Mesothelial cell of epicardium (in vitro differentiated cells): ENCODE data around the gene CD81. TPM values are rescaled to one million over a fixed set of nuclear protein-coding genes. Genes with fewer than 3 reads are reported as not detected.

Experiments used
- DNase-seq, 2 experiments: peaks; one replicate each; pipeline ENCODE4 v3.0.0; 2021; ENCODE audit warnings: low spot score in 2 of 2; ENCODE audit not compliant: unreplicated experiment in 2 of 2
- H3K27ac Mint-ChIP-seq: 2 replicates; pipeline ENCODE4 v1.8.0; 2021; ENCODE audit warnings: mixed read lengths
- H3K27me3 Mint-ChIP-seq: 2 replicates; pipeline ENCODE4 v1.8.0; 2021; ENCODE audit warnings: low read depth, mixed read lengths
- H3K36me3 Mint-ChIP-seq: 2 replicates; pipeline ENCODE4 v1.8.0; 2021; ENCODE audit warnings: mixed read lengths
- H3K4me1 Mint-ChIP-seq: 2 replicates; pipeline ENCODE4 v1.8.0; 2021; ENCODE audit warnings: mixed read lengths
- H3K4me3 Mint-ChIP-seq: 2 replicates; pipeline ENCODE4 v1.8.0; 2021; ENCODE audit warnings: mild to moderate bottlenecking, moderate library complexity, mixed read lengths
- H3K9me3 Mint-ChIP-seq: 2 replicates; pipeline ENCODE4 v1.8.0; 2021; ENCODE audit warnings: mixed read lengths
- total RNA-seq: library from RNA; stranded (reverse); gene quantifications from 3 replicates; pipeline ENCODE4 v1.2.1, GENCODE V29; 2021
- TF ChIP-seq, protein P1 (sequence below): fragments of 200-600 bp; sonication (generic); IDR thresholded peaks from one replicate; pipeline ENCODE4 v1.5.0; 2021; ENCODE audit warnings: antibody characterized with exemption; ENCODE audit not compliant: unreplicated experiment

CD81 gene
- total RNA-seq, 1 donor from 2014 or later, result 410 TPM

DNA sequence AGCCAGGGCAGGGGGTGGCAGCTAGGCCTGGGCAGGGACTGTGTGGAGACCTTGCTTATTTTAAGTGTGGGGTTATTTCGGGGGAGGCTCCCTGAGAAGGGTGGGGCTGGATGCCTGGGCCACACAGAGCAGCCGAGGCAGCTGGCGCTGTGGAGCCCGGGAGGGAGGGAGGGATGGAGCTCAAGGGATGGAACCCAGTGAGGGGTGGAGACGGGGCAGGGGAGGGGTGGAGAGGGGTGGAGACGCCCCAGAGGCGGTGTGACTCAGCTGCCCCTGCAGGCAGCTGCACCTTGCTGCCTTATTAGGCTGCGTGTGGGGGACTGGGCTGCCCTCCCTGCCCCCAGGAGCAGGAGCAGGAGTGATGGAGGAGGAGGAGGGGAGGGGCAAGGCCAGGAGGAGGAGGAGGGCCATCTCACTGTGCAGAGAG lies 13.6 kb downstream of the CD81 start:
- Mint-ChIP-seq H3K4me3 (no peak overlapping the region), H3K27ac (peak overlapping the region; percentile 50), H3K36me3 (no peaks in the 10 kb centered on the region), H3K4me1 (peaks cover 11% of the 10 kb centered on the region), H3K9me3 (no peaks in the 10 kb centered on the region), H3K27me3 (no peaks in the 10 kb centered on the region)
- DNase-seq, result no peak
- TF ChIP-seq, protein P1, sequence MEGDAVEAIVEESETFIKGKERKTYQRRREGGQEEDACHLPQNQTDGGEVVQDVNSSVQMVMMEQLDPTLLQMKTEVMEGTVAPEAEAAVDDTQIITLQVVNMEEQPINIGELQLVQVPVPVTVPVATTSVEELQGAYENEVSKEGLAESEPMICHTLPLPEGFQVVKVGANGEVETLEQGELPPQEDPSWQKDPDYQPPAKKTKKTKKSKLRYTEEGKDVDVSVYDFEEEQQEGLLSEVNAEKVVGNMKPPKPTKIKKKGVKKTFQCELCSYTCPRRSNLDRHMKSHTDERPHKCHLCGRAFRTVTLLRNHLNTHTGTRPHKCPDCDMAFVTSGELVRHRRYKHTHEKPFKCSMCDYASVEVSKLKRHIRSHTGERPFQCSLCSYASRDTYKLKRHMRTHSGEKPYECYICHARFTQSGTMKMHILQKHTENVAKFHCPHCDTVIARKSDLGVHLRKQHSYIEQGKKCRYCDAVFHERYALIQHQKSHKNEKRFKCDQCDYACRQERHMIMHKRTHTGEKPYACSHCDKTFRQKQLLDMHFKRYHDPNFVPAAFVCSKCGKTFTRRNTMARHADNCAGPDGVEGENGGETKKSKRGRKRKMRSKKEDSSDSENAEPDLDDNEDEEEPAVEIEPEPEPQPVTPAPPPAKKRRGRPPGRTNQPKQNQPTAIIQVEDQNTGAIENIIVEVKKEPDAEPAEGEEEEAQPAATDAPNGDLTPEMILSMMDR, result no peak

DNA sequence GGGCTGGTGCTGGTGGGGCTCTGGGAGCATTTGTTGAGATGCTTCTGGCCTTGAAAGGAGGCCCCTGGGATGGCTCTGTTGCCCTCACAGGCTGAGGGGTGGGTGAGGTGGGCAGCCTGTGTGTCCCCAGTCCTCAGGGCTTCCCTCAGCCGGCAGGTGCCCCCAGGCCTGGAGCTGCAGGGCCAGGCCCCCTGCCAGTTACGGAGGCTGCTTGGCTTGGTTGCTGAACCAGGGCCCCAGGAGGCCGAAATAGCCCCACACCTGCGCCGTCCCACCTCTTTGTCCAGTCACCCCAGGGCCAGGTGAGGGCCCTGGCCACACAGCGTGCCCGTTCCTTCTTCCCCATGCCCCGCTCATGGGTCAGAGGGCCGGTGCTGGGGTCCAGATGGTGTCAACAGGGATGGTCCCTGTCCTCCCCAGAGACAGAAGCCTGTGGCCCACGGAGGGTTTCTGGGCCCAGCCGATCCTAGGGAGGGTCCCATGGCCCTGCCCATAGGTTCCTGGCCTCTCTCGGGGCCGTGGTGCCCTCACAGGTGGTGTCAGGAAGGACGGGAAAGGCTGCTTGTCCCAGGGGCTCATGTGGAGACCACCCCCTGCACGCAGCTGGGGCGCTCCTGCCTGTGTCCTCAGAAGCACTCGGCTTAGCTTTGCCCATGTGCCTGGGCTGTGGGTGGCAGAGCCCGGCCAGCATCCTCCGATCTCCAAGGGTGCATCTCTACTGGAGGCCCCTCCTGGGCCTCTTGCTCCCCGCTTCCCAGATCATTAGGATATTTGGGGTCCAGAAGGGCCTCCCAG lies 14.3 kb downstream of the CD81 start:
- H3K27ac Mint-ChIP-seq, result no peak overlapping the region
- TF ChIP-seq, protein P1, result no peak

DNA sequence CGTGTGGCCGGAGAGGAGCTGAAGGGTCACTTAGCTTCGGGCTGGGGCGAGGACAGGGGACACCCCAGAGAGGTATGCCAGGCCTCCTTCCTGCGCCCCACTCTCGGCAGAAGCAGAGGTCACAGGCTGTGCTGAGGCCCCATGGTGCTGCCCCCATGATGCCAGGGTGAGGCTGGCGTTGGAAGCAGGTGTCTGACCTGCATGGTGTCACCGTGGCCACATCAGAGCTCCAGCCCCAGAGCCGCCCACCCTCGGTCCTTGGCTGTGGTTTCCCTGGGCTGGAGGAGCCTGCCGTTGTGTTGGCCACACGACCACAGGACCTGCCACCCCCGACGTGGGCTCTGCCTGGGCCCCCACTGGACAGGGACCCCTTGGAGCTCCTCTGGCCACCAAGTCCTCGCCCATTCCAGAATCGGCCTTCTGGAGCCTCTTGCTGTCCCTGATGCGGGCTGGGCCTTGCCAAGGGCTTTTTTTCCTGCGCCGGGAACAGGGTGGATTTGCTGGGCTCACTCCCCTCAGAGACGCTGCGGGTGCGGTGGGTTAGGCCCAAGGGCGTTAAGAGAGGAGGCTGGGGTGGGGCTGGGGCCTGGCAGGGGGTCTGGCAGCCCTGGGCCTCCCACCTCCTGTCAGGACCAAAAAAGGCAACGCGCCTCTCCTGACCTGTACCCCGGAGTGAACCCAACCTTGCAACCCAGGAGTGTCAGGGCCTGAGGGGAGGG lies 15.3 kb downstream of the CD81 start:
- H3K27ac Mint-ChIP-seq, result no peak overlapping the region
- peaks cover 11% of the 10 kb centered on the region for H3K4me1 Mint-ChIP-seq
- no peaks in the 10 kb centered on the region for H3K9me3 Mint-ChIP-seq
- H3K36me3 Mint-ChIP-seq, result peaks cover 4% of the 10 kb centered on the region
- no peak for DNase-seq
- H3K4me3 Mint-ChIP-seq, result no peak overlapping the region
- TF ChIP-seq, protein P1, result no peak
- no peaks in the 10 kb centered on the region for H3K27me3 Mint-ChIP-seq

More for the DNA sequence above, 14.3 kb downstream of the CD81 start:
- Mint-ChIP-seq H3K4me3 (no peak overlapping the region), H3K36me3 (no peaks in the 10 kb centered on the region), H3K27me3 (no peaks in the 10 kb centered on the region), H3K4me1 (peaks cover 11% of the 10 kb centered on the region), H3K9me3 (no peaks in the 10 kb centered on the region)
- DNase-seq, result no peak

DNA sequence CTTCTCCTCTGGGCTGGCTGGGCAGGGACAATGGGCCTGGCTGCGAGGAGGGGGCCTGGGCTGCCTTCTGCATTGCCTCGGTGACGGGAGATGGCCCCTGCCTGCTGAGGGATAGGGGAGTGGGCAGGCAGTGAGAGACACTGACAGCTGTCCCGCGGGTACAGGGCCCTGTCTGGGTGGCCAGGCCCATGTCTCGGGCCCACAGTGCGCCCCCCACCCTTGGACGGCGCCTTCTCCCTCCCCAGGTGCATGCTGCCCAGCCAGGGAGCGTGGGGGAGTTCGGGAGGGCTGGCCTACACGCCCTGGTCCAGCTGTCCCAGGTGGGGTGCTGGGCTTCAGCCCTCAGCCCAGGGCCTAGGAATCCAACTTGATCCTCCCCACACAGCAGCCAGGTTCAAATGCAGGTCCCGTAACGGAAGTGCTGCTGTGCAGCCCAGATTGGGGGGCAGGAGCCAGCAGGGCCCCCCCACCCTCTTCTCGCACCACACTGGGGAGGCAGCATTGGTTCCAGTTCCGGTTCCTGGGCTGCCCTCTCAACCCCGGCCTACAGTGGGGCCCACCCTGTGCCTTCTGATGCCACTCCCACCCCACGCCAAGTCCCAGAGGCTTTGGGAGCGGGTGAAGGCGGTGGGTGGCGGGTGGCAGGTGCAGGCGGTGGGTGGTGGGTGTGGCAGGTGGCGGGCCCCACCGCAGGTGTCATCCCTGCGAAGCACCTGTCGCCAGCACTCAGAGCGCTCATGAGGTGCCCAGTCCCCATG lies 16.2 kb downstream of the CD81 start:
- Mint-ChIP-seq H3K36me3 (peaks cover 4% of the 10 kb centered on the region), H3K9me3 (no peaks in the 10 kb centered on the region), H3K4me1 (peaks cover 11% of the 10 kb centered on the region), H3K27me3 (no peaks in the 10 kb centered on the region), H3K4me3 (no peak overlapping the region), H3K27ac (no peak overlapping the region)
- TF ChIP-seq, protein P1, result no peak
- no peak for DNase-seq

DNA sequence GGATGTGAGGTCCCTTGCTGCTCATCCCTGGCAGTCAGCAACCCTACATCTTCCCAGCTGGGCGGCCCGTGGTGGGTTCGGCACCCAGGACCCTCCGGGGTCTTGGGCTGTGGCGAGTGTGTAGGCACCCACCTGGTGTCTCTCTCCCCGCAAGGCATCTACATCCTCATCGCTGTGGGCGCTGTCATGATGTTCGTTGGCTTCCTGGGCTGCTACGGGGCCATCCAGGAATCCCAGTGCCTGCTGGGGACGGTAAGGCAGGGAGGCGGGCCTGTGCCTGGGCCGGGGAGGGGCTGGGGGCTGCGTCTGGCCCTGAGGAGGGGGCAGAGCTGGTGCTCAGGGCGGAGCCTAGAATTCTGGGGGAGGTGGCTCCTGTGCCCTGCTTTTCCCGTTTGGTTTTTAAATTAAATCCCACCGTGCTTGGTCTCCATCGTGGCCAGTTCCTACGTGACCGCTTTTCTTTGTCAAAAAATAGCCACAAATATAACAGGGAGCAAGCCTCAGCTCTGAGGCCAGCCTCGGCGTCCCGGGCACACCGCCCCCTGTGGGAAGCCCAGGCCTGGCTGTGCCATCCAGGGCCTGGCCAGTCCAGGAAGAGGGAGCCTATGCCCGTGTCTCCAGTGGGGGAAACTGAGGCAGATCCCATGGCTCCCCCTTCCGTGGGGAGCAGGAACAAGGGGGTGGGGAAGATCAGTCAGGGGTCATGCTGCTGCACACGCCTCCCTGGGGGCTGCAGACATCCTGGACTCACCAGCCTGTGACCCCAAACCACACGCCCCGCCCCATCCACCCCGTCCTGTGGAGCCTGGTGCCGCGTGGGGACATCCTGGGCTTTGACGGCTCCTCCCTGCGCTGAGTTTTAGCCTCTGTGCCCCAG lies 17.1 kb downstream of the CD81 start:
- Mint-ChIP-seq H3K4me3 (no peak overlapping the region), H3K9me3 (no peaks in the 10 kb centered on the region), H3K36me3 (peaks cover 4% of the 10 kb centered on the region), H3K27ac (no peak overlapping the region), H3K27me3 (no peaks in the 10 kb centered on the region), H3K4me1 (peaks cover 13% of the 10 kb centered on the region)
- TF ChIP-seq, protein P1, result no peak
- DNase-seq, result no peak
